HG03457 (cell line): Measurements from ENCODE around the gene EML5.

Experiments
- ATAC-seq: cut with Tn5 transposase; IDR thresholded peaks from one replicate; pipeline ENCODE4 v1.9.1; 2021; ENCODE audit warnings: moderate number of reproducible peaks; ENCODE audit not compliant: unreplicated experiment

EML5 gene

GRCh38 chr14:88618476-88618875 lies 174.3 kb downstream of the EML5 start:
- no peak for ATAC-seq

GRCh38 chr14:88617479-88617878 lies 175.3 kb downstream of the EML5 start:
- ATAC-seq: no peak

GRCh38 chr14:88616697-88617096 lies 176.1 kb downstream of the EML5 start:
- no peak for ATAC-seq

GRCh38 chr14:88614218-88614907 lies 178.4 kb downstream of the EML5 start:
- ATAC-seq: no peak

- no peak for ATAC-seq
Measured at GRCh38 chr14:88613552-88614010, 179.2 kb downstream of the EML5 start.

GRCh38 chr14:88612981-88613380 lies 179.8 kb downstream of the EML5 start:
- ATAC-seq: no peak

- ATAC-seq: no peak
Measured at GRCh38 chr14:88611878-88612277, 180.9 kb downstream of the EML5 start.

- ATAC-seq: no peak
Measured at GRCh38 chr14:88607829-88608228, 184.9 kb downstream of the EML5 start.

GRCh38 chr14:88605594-88605993 lies 187.2 kb downstream of the EML5 start:
- ATAC-seq: no peak

- no peak for ATAC-seq
Measured at GRCh38 chr14:88604212-88604611, 188.5 kb downstream of the EML5 start.

GRCh38 chr14:88599761-88600439 lies 192.9 kb downstream of the EML5 start:
- ATAC-seq: peak; percentile 91

- no peak for ATAC-seq
Measured at GRCh38 chr14:88599326-88599725, 193.4 kb downstream of the EML5 start.

- ATAC-seq: no peak
Measured at GRCh38 chr14:88598097-88598675, 194.6 kb downstream of the EML5 start.

GRCh38 chr14:88597601-88598000 lies 195.2 kb downstream of the EML5 start:
- ATAC-seq: no peak

GRCh38 chr14:88597038-88597437 lies 195.7 kb downstream of the EML5 start:
- no peak for ATAC-seq

GRCh38 chr14:88592031-88592430 lies 200.7 kb downstream of the EML5 start:
- no peak for ATAC-seq

- ATAC-seq: no peak
Measured at GRCh38 chr14:88590173-88590572, 202.6 kb downstream of the EML5 start.

- ATAC-seq: no peak
Measured at GRCh38 chr14:88588081-88588480, 204.7 kb downstream of the EML5 start.

GRCh38 chr14:88584451-88584850 lies 208.3 kb downstream of the EML5 start:
- ATAC-seq: no peak

- ATAC-seq: no peak
Measured at GRCh38 chr14:88576222-88576621, 216.5 kb downstream of the EML5 start.

GRCh38 chr14:88572117-88572516 lies 220.6 kb downstream of the EML5 start:
- ATAC-seq: no peak

- ATAC-seq: no peak
Measured at GRCh38 chr14:88568196-88568595, 224.6 kb downstream of the EML5 start.
